ENCODE results near the gene PCGF1.

GRCh38 chr2:74498500-74499266 is 8.8 kb downstream of the PCGF1 start:
- TF ChIP-seq CTCF (conservative IDR thresholded peaks at IDR 0.05; ENCODE audit: low read depth, low read length), result no peak
- peak; percentile 66 for TF ChIP-seq EZH2 (IDR thresholded peaks at IDR 0.05; ENCODE audit: borderline replicate concordance, low read depth, low read length, poor library complexity, severe bottlenecking)
